Neuronal stem cell (in vitro differentiated cells): ENCODE results near the gene ZNF219.
A peak's percentile ranks its signal among the peaks of the same experiment; 100 is the strongest.

Source experiments
- DNase-seq: peaks from one replicate; pipeline ENCODE4 v3.0.0-alpha.2; 2013; ENCODE audit warnings: low spot score
- H2AFZ ChIP-seq: one replicate; pipeline ENCODE4 v1.6.1; 2013; ENCODE audit warnings: mild to moderate bottlenecking, low read length, inconsistent platforms
- H2AK5ac ChIP-seq: 2 replicates; pipeline ENCODE4 v1.6.1; 2013; ENCODE audit warnings: low read depth, mild to moderate bottlenecking, inconsistent platforms, low read length, moderate library complexity, mixed read lengths
- H2BK120ac ChIP-seq: 2 replicates; pipeline ENCODE4 v1.6.1; 2013; ENCODE audit warnings: low read depth, mild to moderate bottlenecking, inconsistent platforms, low read length, moderate library complexity, mixed read lengths
- H2BK12ac ChIP-seq: one replicate; pipeline ENCODE4 v1.6.1; 2013; ENCODE audit warnings: low read length, inconsistent platforms
- H2BK15ac ChIP-seq: 2 replicates; pipeline ENCODE4 v1.6.1; 2013; ENCODE audit warnings: mild to moderate bottlenecking, low read length, inconsistent platforms, mixed read lengths
- H2BK5ac ChIP-seq: one replicate; pipeline ENCODE4 v1.6.1; 2013; ENCODE audit warnings: inconsistent platforms, mild to moderate bottlenecking, low read length, moderate library complexity
- H3K14ac ChIP-seq: one replicate; pipeline ENCODE4 v1.6.1; 2013; ENCODE audit warnings: low read length, inconsistent platforms
- H3K18ac ChIP-seq: 2 replicates; pipeline ENCODE4 v1.6.1; 2013; ENCODE audit warnings: low read length, inconsistent platforms
- H3K23ac ChIP-seq: 2 replicates; pipeline ENCODE4 v1.6.1; 2013; ENCODE audit warnings: low read depth, mild to moderate bottlenecking, mixed read lengths, low read length, inconsistent platforms; ENCODE audit not compliant: poor library complexity
- H3K27ac ChIP-seq: replicated peaks from 3 replicates; pipeline ENCODE4 v1.5.1; 2013; ENCODE audit warnings: low read length, inconsistent platforms
- H3K27me3 ChIP-seq, 3 experiments: 2 replicates each; pipeline ENCODE4 v1.6.1; 2013; ENCODE audit warnings: low read length in 3 of 3, mild to moderate bottlenecking in 2 of 3, inconsistent platforms in 1 of 3, low read depth in 1 of 3, mixed read lengths in 1 of 3, moderate library complexity in 1 of 3; ENCODE audit not compliant: control insufficient read depth in 3 of 3, insufficient read depth in 3 of 3
- H3K36me3 ChIP-seq, 2 donors: replicated peaks in 1 of 2; 2 replicates each; pipeline ENCODE4 v1.6.1; 2013; ENCODE audit warnings: low read length in 2 of 2; ENCODE audit not compliant: control insufficient read depth in 2 of 2, insufficient read depth in 2 of 2
- H3K4ac ChIP-seq: 2 replicates; pipeline ENCODE4 v1.6.1; 2013; ENCODE audit warnings: inconsistent platforms, mild to moderate bottlenecking, low read length, moderate library complexity
- H3K4me1 ChIP-seq, 2 donors: 1 replicate in 1 of 2; 2 replicates in 1 of 2; pipeline ENCODE4 v1.6.1; 2013; ENCODE audit warnings: low read length in 2 of 2, low read depth in 1 of 2; ENCODE audit not compliant: control insufficient read depth in 2 of 2, insufficient read depth in 1 of 2
- H3K4me2 ChIP-seq: one replicate; pipeline ENCODE4 v1.6.1; 2013; ENCODE audit warnings: mild to moderate bottlenecking, low read length, inconsistent platforms; ENCODE audit not compliant: insufficient read depth, poor library complexity, severe bottlenecking
- H3K4me3 ChIP-seq, 2 donors: 2 replicates each; pipeline ENCODE4 v1.5.1; 2013; ENCODE audit warnings: low read length in 2 of 2, mild to moderate bottlenecking in 2 of 2, inconsistent platforms in 1 of 2, moderate library complexity in 1 of 2
- H3K79me1 ChIP-seq: one replicate; pipeline ENCODE4 v1.6.1; 2013; ENCODE audit warnings: low read depth, mild to moderate bottlenecking, inconsistent platforms, low read length, moderate library complexity
- H3K9ac ChIP-seq: one replicate; pipeline ENCODE4 v1.6.1; 2013; ENCODE audit warnings: mild to moderate bottlenecking, low read depth, low read length, inconsistent platforms; ENCODE audit not compliant: poor library complexity
- H3K9me3 ChIP-seq, 2 donors: replicated peaks in 1 of 2; 2 replicates each; pipeline versions ENCODE3 to v1.6.1; 2013; ENCODE audit warnings: low read length in 2 of 2, mild to moderate bottlenecking in 2 of 2, inconsistent platforms in 1 of 2, low read depth in 1 of 2, mixed read lengths in 1 of 2, moderate library complexity in 1 of 2; ENCODE audit not compliant: control insufficient read depth in 2 of 2, insufficient read depth in 1 of 2
- H4K8ac ChIP-seq: one replicate; pipeline ENCODE4 v1.6.1; 2013; ENCODE audit warnings: low read depth, mild to moderate bottlenecking, inconsistent platforms, low read length, moderate library complexity
- H4K91ac ChIP-seq: one replicate; pipeline ENCODE4 v1.6.1; 2013; ENCODE audit warnings: low read length, low read depth, mild to moderate bottlenecking, inconsistent platforms; ENCODE audit not compliant: poor library complexity
- WGBS, 2 donors: extraction: QIAGEN DNeasy Blood & Tissue Kit; methylation state at CpG; one replicate each; pipeline ENCODE4 v1.1.7; 2013; ENCODE audit warnings: missing lambda C conversion rate in 2 of 2, mixed read lengths in 1 of 2; ENCODE audit not compliant: insufficient read length in 2 of 2, insufficient replicate concordance in 1 of 2; ENCODE audit errors: extremely low coverage in 2 of 2; 5-methylcytosine and 5-hydroxymethylcytosine counted together

Gene ZNF219

GRCh38 chr14:21072781-21073339 lies 25.6 kb downstream of the ZNF219 start:
- H2BK12ac ChIP-seq, result no peak overlapping the region
- no peak overlapping the region for H3K9ac ChIP-seq
- peak overlapping the region; percentile 13 for H2BK15ac ChIP-seq
- H3K36me3 ChIP-seq, result peaks cover 40 to 57% of the 10 kb centered on the region in 2 donors
- H3K4me3 ChIP-seq, result no peak overlapping the region
- H2BK120ac ChIP-seq, result no peak overlapping the region
- WGBS, 2 donors, result no CpG with 5 or more reads among the region's 9 CpGs
- H3K9me3 ChIP-seq, result no peaks in the 10 kb centered on the region
- no peak overlapping the region for H2BK5ac ChIP-seq
- H3K79me1 ChIP-seq, result peaks cover 7% of the 10 kb centered on the region
- H3K18ac ChIP-seq, result peak overlapping the region; percentile 11
- no peaks in the 10 kb centered on the region for H3K27me3 ChIP-seq
- H4K91ac ChIP-seq, result no peak overlapping the region
- no peak overlapping the region for H3K23ac ChIP-seq
- no peak overlapping the region for H2AFZ ChIP-seq
- no peak overlapping the region for H2AK5ac ChIP-seq
- no peak for DNase-seq
- no peak overlapping the region for H3K4ac ChIP-seq
- peaks cover 9 to 14% of the 10 kb centered on the region in 2 donors for H3K4me1 ChIP-seq
- H3K14ac ChIP-seq, result no peak overlapping the region
- H3K27ac ChIP-seq, result no peak overlapping the region
- H4K8ac ChIP-seq, result no peak overlapping the region
- no peak overlapping the region for H3K4me2 ChIP-seq

GRCh38 chr14:21072031-21072473 lies 26.4 kb downstream of the ZNF219 start:
- DNase-seq, result no peak

GRCh38 chr14:21071225-21072030 lies 27.0 kb downstream of the ZNF219 start:
- peak overlapping the region; percentile 72 for H2AFZ ChIP-seq
- peaks cover 7% of the 10 kb centered on the region for H3K79me1 ChIP-seq
- peak overlapping the region; percentile 99 for H2BK5ac ChIP-seq
- DNase-seq, result peak; percentile 74
- H3K23ac ChIP-seq, result peak overlapping the region; percentile 50
- H3K14ac ChIP-seq, result peak overlapping the region; percentile 10
- no peaks in the 10 kb centered on the region for H3K9me3 ChIP-seq
- H2BK12ac ChIP-seq, result peak overlapping the region; percentile 27
- H3K27ac ChIP-seq, result peak overlapping the region; percentile 94
- H2BK120ac ChIP-seq, result peak overlapping the region; percentile 95
- WGBS, 2 donors, result no CpG with 5 or more reads among the region's 37 CpGs
- H3K4me2 ChIP-seq, result peak overlapping the region; percentile 84
- peak overlapping the region; percentile 95 for H3K9ac ChIP-seq
- peak overlapping the region; percentile 59 to 85 for H3K4me3 ChIP-seq
- H4K8ac ChIP-seq, result no peak overlapping the region
- H2AK5ac ChIP-seq, result peak overlapping the region; percentile 93
- peak overlapping the region; percentile 93 for H4K91ac ChIP-seq
- H3K4me1 ChIP-seq, result peaks cover 9 to 14% of the 10 kb centered on the region in 2 donors
- H3K27me3 ChIP-seq, result no peaks in the 10 kb centered on the region
- H2BK15ac ChIP-seq, result peak overlapping the region; percentile 90
- H3K4ac ChIP-seq, result peak overlapping the region; percentile 4
- H3K18ac ChIP-seq, result peak overlapping the region; percentile 99
- peaks cover 31 to 43% of the 10 kb centered on the region in 2 donors for H3K36me3 ChIP-seq

More at GRCh38 chr14:21072031-21072473, 26.4 kb downstream of the ZNF219 start:
- H2BK12ac ChIP-seq, result no peak overlapping the region
- no peak overlapping the region for H2BK15ac ChIP-seq
- H2AFZ ChIP-seq, result peak overlapping the region; percentile 72
- H3K27me3 ChIP-seq, result no peaks in the 10 kb centered on the region
- no peak overlapping the region for H4K91ac ChIP-seq
- no peak overlapping the region for H2AK5ac ChIP-seq
- H3K23ac ChIP-seq, result no peak overlapping the region
- H3K79me1 ChIP-seq, result peaks cover 7% of the 10 kb centered on the region
- peak overlapping the region; percentile 94 for H3K27ac ChIP-seq
- H3K18ac ChIP-seq, result no peak overlapping the region
- no peak overlapping the region for H3K9ac ChIP-seq
- no peak overlapping the region for H2BK120ac ChIP-seq
- peaks cover 35 to 49% of the 10 kb centered on the region in 2 donors for H3K36me3 ChIP-seq
- no peak overlapping the region for H3K14ac ChIP-seq
- peak overlapping the region in 1 of 2 donors; percentile 59 for H3K4me3 ChIP-seq
- no peak overlapping the region for H3K4ac ChIP-seq
- H3K4me1 ChIP-seq, result peaks cover 9 to 14% of the 10 kb centered on the region in 2 donors
- H2BK5ac ChIP-seq, result no peak overlapping the region
- H3K4me2 ChIP-seq, result peak overlapping the region; percentile 84
- H3K9me3 ChIP-seq, result no peaks in the 10 kb centered on the region
- no peak overlapping the region for H4K8ac ChIP-seq
- no CpG with 5 or more reads among the region's 4 CpGs for WGBS, 2 donors
